ENCODE data around the gene SRSF10. TPM values are rescaled to one million over a fixed set of nuclear protein-coding genes. Genes with fewer than 3 reads are reported as not detected.
"Not testable (repeated sequence)": the region's sequence is repeated elsewhere in the genome, so short reads cannot be mapped to it uniquely, and the experiment has no call there.

SRSF10 gene
- polyA plus RNA-seq, 1 donor (not counting 4 experiments of a cell fraction or from before 2014, with no cell fraction given): 116 TPM

DNA sequence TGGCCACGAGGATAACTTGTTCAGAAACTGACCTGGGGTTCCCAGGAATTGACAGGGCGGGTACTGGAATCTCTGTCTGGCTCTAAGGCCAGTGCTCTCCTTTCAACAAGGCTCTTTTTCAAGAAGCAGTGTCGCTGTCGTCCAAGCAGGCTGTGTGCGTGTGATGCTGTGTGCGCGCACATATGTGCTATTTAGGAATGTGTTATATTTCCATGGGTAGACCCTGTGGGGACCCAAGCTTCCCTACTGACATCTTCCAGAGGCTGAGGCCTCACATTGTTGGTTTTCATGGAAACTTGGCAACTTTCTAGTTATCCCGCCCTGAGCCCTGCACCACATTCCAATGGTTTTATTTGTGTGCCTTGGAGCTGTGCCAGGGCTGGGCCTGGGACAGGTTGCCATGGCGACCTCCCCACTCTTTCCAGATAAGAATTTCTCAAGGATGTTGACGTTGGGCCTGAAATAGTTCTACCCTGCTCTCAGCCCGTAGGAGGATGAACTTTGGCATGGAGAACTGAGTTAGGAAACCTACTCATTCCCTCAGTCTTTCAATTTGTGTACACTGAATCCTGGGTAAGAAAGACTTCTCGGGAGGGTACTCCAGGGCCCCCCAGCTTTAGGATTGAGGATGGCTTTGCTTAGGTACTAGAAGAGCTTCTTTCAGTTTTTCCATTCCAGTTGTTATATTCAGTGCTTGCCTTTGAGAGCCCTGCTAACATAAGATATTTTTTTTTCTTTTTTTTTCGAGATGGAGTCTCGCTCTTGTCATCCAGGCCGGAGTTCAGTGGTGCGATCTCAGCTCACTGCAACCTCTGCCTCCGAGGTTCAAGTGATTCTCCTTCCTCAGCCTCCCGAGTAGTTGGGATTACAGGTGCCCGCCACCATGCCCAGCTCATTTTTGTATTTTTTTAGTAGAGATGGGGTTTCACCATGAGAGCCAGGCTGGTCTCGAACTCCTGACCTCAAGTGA is 38.8 kb upstream of the SRSF10 start:
- peaks cover 18% of the 10 kb centered on the region for H3K4me1 ChIP-seq (ENCODE audit: control insufficient read depth, extremely low read depth, insufficient read depth, low read length)
- H3K4me3 ChIP-seq (ENCODE audit: control insufficient read depth in 2 of 3, extremely low read depth in 1 of 3, insufficient read depth in 2 of 3, low read depth in 1 of 3, low read length in 3 of 3): no peak overlapping the region
- H4K20me1 ChIP-seq (ENCODE audit: control insufficient read depth, extremely low read depth, insufficient read depth, low read length): no peaks in the 10 kb centered on the region
- H2AFZ ChIP-seq (ENCODE audit: control insufficient read depth, low read length): peak overlapping the region; percentile 14
- FAIRE-seq: peak; percentile 64
- peak overlapping the region; percentile 37 for H3K4me2 ChIP-seq (ENCODE audit: control insufficient read depth, extremely low read depth, insufficient read depth, low read depth, low read length)
- TF ChIP-seq, protein P1, sequence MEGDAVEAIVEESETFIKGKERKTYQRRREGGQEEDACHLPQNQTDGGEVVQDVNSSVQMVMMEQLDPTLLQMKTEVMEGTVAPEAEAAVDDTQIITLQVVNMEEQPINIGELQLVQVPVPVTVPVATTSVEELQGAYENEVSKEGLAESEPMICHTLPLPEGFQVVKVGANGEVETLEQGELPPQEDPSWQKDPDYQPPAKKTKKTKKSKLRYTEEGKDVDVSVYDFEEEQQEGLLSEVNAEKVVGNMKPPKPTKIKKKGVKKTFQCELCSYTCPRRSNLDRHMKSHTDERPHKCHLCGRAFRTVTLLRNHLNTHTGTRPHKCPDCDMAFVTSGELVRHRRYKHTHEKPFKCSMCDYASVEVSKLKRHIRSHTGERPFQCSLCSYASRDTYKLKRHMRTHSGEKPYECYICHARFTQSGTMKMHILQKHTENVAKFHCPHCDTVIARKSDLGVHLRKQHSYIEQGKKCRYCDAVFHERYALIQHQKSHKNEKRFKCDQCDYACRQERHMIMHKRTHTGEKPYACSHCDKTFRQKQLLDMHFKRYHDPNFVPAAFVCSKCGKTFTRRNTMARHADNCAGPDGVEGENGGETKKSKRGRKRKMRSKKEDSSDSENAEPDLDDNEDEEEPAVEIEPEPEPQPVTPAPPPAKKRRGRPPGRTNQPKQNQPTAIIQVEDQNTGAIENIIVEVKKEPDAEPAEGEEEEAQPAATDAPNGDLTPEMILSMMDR (optimal IDR thresholded peaks at IDR 0.05 in 1 of 3, IDR thresholded peaks at IDR 0.05 in 1 of 3, conservative IDR thresholded peaks at IDR 0.05 in 1 of 3; ENCODE audit: extremely low read depth in 1 of 3, insufficient read depth in 2 of 3, low read length in 3 of 3): no peak
- no peak for TF ChIP-seq EZH2 (IDR thresholded peaks at IDR 0.05; ENCODE audit: low read length)
- H3K79me2 ChIP-seq (ENCODE audit: control insufficient read depth, insufficient read depth, low read length): no peaks in the 10 kb centered on the region
- dilution Hi-C loops (cut with MboI; ENCODE audit: extremely low pct_ligation_motif_present, low sequenced_read_pairs): no loop called here
- H3K27ac ChIP-seq (ENCODE audit: control insufficient read depth, insufficient read depth, low read length): no peak overlapping the region
- peak; percentile 65 for DNase-seq (ENCODE audit: low read depth, low spot score)
- peak overlapping the region; percentile 46 for H3K9ac ChIP-seq (ENCODE audit: control insufficient read depth, extremely low read depth, insufficient read depth, low read length)
- H3K36me3 ChIP-seq (ENCODE audit: control insufficient read depth in 2 of 2, extremely low read depth in 1 of 2, insufficient read depth in 2 of 2, low read length in 2 of 2): no peaks in the 10 kb centered on the region
- H3K9me3 ChIP-seq (ENCODE audit: control insufficient read depth, low read depth, low read length): no peaks in the 10 kb centered on the region
- H3K9me1 ChIP-seq (ENCODE audit: control insufficient read depth, extremely low read depth, insufficient read depth, low read length): no peaks in the 10 kb centered on the region
- no peaks in the 10 kb centered on the region for H3K27me3 ChIP-seq (ENCODE audit: control insufficient read depth, extremely low read depth, insufficient read depth, low read length)

DNA sequence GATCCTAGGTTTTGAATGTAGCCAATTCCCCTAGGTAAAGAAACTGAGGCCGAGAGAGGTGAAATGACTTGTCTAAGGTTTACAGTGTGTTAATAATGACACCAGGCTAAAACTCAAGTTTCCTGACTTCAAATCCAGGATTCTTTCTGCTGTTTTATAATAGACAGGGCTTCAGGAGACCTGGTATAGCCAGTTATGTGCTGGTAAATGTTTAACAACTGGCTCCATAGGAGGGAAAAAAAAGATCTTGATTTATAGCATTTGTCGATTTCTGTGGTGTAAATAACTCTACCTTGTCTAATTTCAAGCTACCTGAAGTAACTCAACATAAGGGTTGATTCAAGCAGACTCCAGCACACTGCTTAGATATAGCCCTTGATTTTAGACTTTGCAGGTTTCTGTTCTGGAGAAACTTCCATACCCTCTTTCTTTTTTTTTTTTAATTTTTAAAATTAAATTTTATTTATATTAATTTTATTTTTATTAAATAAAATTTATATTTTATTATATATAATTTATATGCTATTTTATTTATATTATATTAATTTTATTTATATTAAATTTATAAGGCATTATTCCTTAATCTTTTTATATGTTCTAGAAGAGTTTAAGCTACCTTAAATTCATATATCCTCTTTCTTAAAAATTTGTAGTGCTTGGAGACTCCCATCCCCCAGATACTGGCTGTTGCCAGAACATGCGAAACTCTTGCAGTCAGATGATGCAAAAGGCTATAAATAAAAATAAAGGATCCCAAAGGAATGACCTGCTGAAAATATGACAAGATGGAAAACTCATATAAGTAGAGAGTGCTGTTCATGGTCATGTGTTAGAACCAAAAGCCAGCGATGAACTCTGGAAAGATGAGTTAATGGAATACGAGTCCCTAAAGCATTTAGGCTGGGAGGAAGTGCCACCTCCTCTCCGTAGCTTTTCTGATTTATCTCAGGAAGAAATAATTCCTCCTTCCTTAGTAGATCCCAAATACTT is 35.4 kb upstream of the SRSF10 start:
- Histone ChIP-seq H3K27me3 (ENCODE audit: control insufficient read depth, extremely low read depth, insufficient read depth, low read length) (no peaks in the 10 kb centered on the region), H3K4me1 (ENCODE audit: control insufficient read depth, extremely low read depth, insufficient read depth, low read length) (peaks cover 9% of the 10 kb centered on the region), H4K20me1 (ENCODE audit: control insufficient read depth, extremely low read depth, insufficient read depth, low read length) (no peaks in the 10 kb centered on the region), H2AFZ (ENCODE audit: control insufficient read depth, low read length) (no peak overlapping the region), H3K9me3 (ENCODE audit: control insufficient read depth, low read depth, low read length) (no peaks in the 10 kb centered on the region), H3K9ac (ENCODE audit: control insufficient read depth, extremely low read depth, insufficient read depth, low read length) (no peak overlapping the region), H3K4me2 (ENCODE audit: control insufficient read depth, extremely low read depth, insufficient read depth, low read depth, low read length) (no peak overlapping the region), H3K9me1 (ENCODE audit: control insufficient read depth, extremely low read depth, insufficient read depth, low read length) (no peaks in the 10 kb centered on the region), H3K36me3 (ENCODE audit: control insufficient read depth in 2 of 2, extremely low read depth in 1 of 2, insufficient read depth in 2 of 2, low read length in 2 of 2) (no peaks in the 10 kb centered on the region), H3K4me3 (ENCODE audit: control insufficient read depth in 2 of 3, extremely low read depth in 1 of 3, insufficient read depth in 2 of 3, low read depth in 1 of 3, low read length in 3 of 3) (no peak overlapping the region), H3K79me2 (ENCODE audit: control insufficient read depth, insufficient read depth, low read length) (no peaks in the 10 kb centered on the region), H3K27ac (ENCODE audit: control insufficient read depth, insufficient read depth, low read length) (no peak overlapping the region)
- FAIRE-seq: no peak
- TF ChIP-seq, protein P1 (optimal IDR thresholded peaks at IDR 0.05 in 1 of 3, IDR thresholded peaks at IDR 0.05 in 1 of 3, conservative IDR thresholded peaks at IDR 0.05 in 1 of 3; ENCODE audit: extremely low read depth in 1 of 3, insufficient read depth in 2 of 3, low read length in 3 of 3): no peak
- TF ChIP-seq EZH2 (IDR thresholded peaks at IDR 0.05; ENCODE audit: low read length): no peak
- no peak for DNase-seq (ENCODE audit: low read depth, low spot score)
- dilution Hi-C loops (cut with MboI; ENCODE audit: extremely low pct_ligation_motif_present, low sequenced_read_pairs): no loop called here

DNA sequence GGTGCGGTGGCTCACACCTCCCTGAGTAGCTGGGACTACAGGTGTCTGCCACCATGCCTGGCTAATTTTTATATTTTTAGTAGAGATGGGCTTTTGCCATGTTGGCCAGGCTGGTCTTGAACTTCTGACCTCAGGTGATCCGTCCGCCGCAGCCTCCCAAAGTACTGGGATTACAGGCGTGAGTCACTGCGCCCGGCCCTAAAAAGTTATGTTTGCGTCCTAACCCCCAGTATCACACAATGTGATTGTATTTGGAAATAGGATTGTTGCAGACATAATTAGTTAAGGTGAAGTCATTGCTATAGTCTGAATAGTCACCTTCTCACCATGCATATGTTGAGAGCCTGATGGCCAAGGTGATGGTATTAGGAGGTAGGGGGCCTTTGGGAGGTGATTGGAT is 32.8 kb upstream of the SRSF10 start:
- FAIRE-seq; DNase-seq (ENCODE audit: low read depth, low spot score); H3K79me2 ChIP-seq (ENCODE audit: control insufficient read depth, insufficient read depth, low read length); H3K9me3 ChIP-seq (ENCODE audit: control insufficient read depth, low read depth, low read length); H4K20me1 ChIP-seq (ENCODE audit: control insufficient read depth, extremely low read depth, insufficient read depth, low read length); H3K4me2 ChIP-seq (ENCODE audit: control insufficient read depth, extremely low read depth, insufficient read depth, low read depth, low read length); H3K9me1 ChIP-seq (ENCODE audit: control insufficient read depth, extremely low read depth, insufficient read depth, low read length); dilution Hi-C loops (cut with MboI; ENCODE audit: extremely low pct_ligation_motif_present, low sequenced_read_pairs); H2AFZ ChIP-seq (ENCODE audit: control insufficient read depth, low read length); H3K27ac ChIP-seq (ENCODE audit: control insufficient read depth, insufficient read depth, low read length); H3K4me3 ChIP-seq (ENCODE audit: control insufficient read depth in 2 of 3, extremely low read depth in 1 of 3, insufficient read depth in 2 of 3, low read depth in 1 of 3, low read length in 3 of 3); H3K36me3 ChIP-seq (ENCODE audit: control insufficient read depth in 2 of 2, extremely low read depth in 1 of 2, insufficient read depth in 2 of 2, low read length in 2 of 2); H3K4me1 ChIP-seq (ENCODE audit: control insufficient read depth, extremely low read depth, insufficient read depth, low read length); H3K27me3 ChIP-seq (ENCODE audit: control insufficient read depth, extremely low read depth, insufficient read depth, low read length); H3K9ac ChIP-seq (ENCODE audit: control insufficient read depth, extremely low read depth, insufficient read depth, low read length): not testable (repeated sequence)

All from keratinocyte (primary cell).